C4-2B (cell line): ENCODE results near the gene TNNI3K.

Experiments
- CTCF ChIP-seq: fragments of 450-650 bp; conservative IDR thresholded peaks from 2 replicates; pipeline ENCODE4 v1.5.1; 2017; ENCODE audit warnings: mild to moderate bottlenecking
- ZFX ChIP-seq: fragments of 450-650 bp; IDR thresholded peaks from 2 replicates; pipeline ENCODE4 v1.6.1; 2017

GRCh38 chr1:74474585-74474984 lies 239.4 kb downstream of the TNNI3K start:
- TF ChIP-seq CTCF = no peak
- TF ChIP-seq ZFX = no peak
